Measurements from ENCODE around the gene EIF4E.
"Not testable (repeated sequence)": the region's sequence is repeated elsewhere in the genome, so short reads cannot be mapped to it uniquely, and the experiment has no call there.

The EIF4E gene

GRCh38 chr4:98935633-98936032, 6.7 kb upstream of the EIF4E start:
- TF ChIP-seq TAF1 (IDR thresholded peaks at IDR 0.05; ENCODE audit: low read depth, low read length) (no peak), PAX5 (IDR thresholded peaks at IDR 0.05; ENCODE audit: insufficient read depth, low read length, severe bottlenecking) (no peak), POLR2A (IDR thresholded peaks at IDR 0.05; ENCODE audit: low read depth, low read length) (no peak), POU2F2 (IDR thresholded peaks at IDR 0.05; ENCODE audit: low read depth, low read length) (no peak), POLR2AphosphoS5 (IDR thresholded peaks at IDR 0.05; ENCODE audit: low read depth, low read length) (no peak)
- FAIRE-seq, result no peak

DNA sequence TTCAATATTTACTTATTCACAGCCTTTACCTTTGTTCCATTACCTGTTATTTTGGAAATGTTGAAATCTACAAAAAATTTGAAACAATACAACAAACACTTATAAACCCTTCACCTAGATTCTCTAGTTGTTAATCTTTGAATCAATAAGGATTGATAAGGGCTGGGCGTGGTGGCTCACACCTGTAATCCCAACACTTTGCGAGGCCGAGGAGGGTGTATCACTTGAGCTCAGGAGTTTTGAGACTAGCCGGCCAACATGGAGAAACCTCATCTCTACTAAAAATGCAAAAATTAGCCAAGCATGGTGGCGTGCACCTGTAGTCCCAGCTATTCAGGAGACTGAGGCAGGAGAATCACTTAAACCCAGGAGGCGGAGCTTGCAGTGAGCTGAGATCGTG, 5.9 kb upstream of the EIF4E start:
- not testable (repeated sequence) for FAIRE-seq; DNase-seq (ENCODE audit: insufficient read length, low spot score)

More at GRCh38 chr4:98935633-98936032, 6.7 kb upstream of the EIF4E start:
- DNase-seq (ENCODE audit: insufficient read length, low spot score), result no peak

- DNase-seq (ENCODE audit: insufficient read length, low spot score) (no peak), FAIRE-seq (peak; percentile 52)
- no peak for TF ChIP-seq PAX5 (IDR thresholded peaks at IDR 0.05; ENCODE audit: insufficient read depth, low read length, severe bottlenecking)
- peak; percentile 42; the same call in 1 of the 2 replicates for TF ChIP-seq SPI1 (IDR thresholded peaks at IDR 0.05; ENCODE audit: low read depth, low read length)
Observed at GRCh38 chr4:98932539-98932938, 3.6 kb upstream of the EIF4E start.

DNA sequence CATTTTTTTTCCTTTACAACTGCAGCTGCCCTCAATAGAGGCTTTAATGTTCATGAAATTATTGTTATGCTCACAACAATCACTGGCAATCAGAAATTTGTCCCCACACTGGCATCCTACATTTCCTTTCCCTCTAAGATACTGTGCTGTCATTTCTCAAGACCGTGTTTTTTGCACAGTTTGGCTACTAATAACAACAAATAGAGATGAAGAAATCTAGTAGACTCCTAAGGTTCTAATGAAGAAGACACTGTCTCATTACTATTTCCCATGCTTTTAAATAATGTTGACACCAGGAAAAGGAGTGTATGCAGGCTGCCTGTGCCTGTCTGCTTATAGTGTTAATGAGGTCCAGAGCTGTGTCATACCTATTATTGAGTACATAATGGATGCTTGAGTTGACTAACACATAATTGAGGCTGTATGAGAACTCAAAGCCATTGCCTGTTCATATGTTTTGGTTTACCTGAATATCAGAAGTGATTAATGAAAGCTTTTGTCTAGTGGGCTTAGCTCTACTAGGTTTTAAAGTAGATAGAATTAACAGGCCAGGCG, 1.5 kb upstream of the EIF4E start:
- TF ChIP-seq SPI1 (IDR thresholded peaks at IDR 0.05; ENCODE audit: low read depth, low read length) (no peak), TAF1 (IDR thresholded peaks at IDR 0.05; ENCODE audit: low read depth, low read length) (no peak), POLR2A (IDR thresholded peaks at IDR 0.05; ENCODE audit: low read depth, low read length) (no peak), POU2F2 (IDR thresholded peaks at IDR 0.05; ENCODE audit: low read depth, low read length) (no peak), PAX5 (IDR thresholded peaks at IDR 0.05; ENCODE audit: insufficient read depth, low read length, severe bottlenecking) (no peak), POLR2AphosphoS5 (IDR thresholded peaks at IDR 0.05; ENCODE audit: low read depth, low read length) (no peak)
- no peak for FAIRE-seq
- no peak for DNase-seq (ENCODE audit: insufficient read length, low spot score)

GRCh38 chr4:98929341-98930267, 671 bp upstream of the EIF4E start:
- FAIRE-seq (peak; percentile 90), DNase-seq (ENCODE audit: insufficient read length, low spot score) (peak; percentile 26)
- TF ChIP-seq POLR2A (IDR thresholded peaks at IDR 0.05; ENCODE audit: low read depth, low read length), result peak; percentile 79
- TF ChIP-seq PAX5 (IDR thresholded peaks at IDR 0.05; ENCODE audit: insufficient read depth, low read length, severe bottlenecking), result no peak
- TF ChIP-seq POU2F2 (IDR thresholded peaks at IDR 0.05; ENCODE audit: low read depth, low read length), result 0 out of 2 replicates have a peak, but pooled peaks have one; percentile 64
- peak; percentile 75 for TF ChIP-seq POLR2AphosphoS5 (IDR thresholded peaks at IDR 0.05; ENCODE audit: low read depth, low read length)
- TF ChIP-seq SPI1 (IDR thresholded peaks at IDR 0.05; ENCODE audit: low read depth, low read length), result peak; percentile 64; the same call in 1 of the 2 replicates
- no peak; the same call in 1 of the 2 replicates for TF ChIP-seq TAF1 (IDR thresholded peaks at IDR 0.05; ENCODE audit: low read depth, low read length)

GRCh38 chr4:98928131-98928504, 815 bp downstream of the EIF4E start:
- DNase-seq (ENCODE audit: insufficient read length, low spot score) (peak; percentile 47), FAIRE-seq (peak; percentile 90)
- TF ChIP-seq POLR2A (IDR thresholded peaks at IDR 0.05; ENCODE audit: low read depth, low read length) (peak; percentile 89), TAF1 (IDR thresholded peaks at IDR 0.05; ENCODE audit: low read depth, low read length) (peak; percentile 64; the same call in 1 of the 2 replicates), SPI1 (IDR thresholded peaks at IDR 0.05; ENCODE audit: low read depth, low read length) (no peak), POLR2AphosphoS5 (IDR thresholded peaks at IDR 0.05; ENCODE audit: low read depth, low read length) (peak; percentile 76), POU2F2 (IDR thresholded peaks at IDR 0.05; ENCODE audit: low read depth, low read length) (no peak)

- FAIRE-seq; DNase-seq (ENCODE audit: insufficient read length, low spot score): not testable (repeated sequence)
Observed at GRCh38 chr4:98926257-98926656, 2.7 kb downstream of the EIF4E start.

GRCh38 chr4:98921292-98921691, 7.6 kb downstream of the EIF4E start:
- no peak for TF ChIP-seq POU2F2 (IDR thresholded peaks at IDR 0.05; ENCODE audit: low read depth, low read length)
- TF ChIP-seq PAX5 (IDR thresholded peaks at IDR 0.05; ENCODE audit: insufficient read depth, low read length, severe bottlenecking), result peak; percentile 66
- TF ChIP-seq SPI1 (IDR thresholded peaks at IDR 0.05; ENCODE audit: low read depth, low read length), result no peak
- TF ChIP-seq TAF1 (IDR thresholded peaks at IDR 0.05; ENCODE audit: low read depth, low read length), result no peak
- no peak for TF ChIP-seq POLR2A (IDR thresholded peaks at IDR 0.05; ENCODE audit: low read depth, low read length)
- no peak for TF ChIP-seq POLR2AphosphoS5 (IDR thresholded peaks at IDR 0.05; ENCODE audit: low read depth, low read length)
- no peak for FAIRE-seq

DNA sequence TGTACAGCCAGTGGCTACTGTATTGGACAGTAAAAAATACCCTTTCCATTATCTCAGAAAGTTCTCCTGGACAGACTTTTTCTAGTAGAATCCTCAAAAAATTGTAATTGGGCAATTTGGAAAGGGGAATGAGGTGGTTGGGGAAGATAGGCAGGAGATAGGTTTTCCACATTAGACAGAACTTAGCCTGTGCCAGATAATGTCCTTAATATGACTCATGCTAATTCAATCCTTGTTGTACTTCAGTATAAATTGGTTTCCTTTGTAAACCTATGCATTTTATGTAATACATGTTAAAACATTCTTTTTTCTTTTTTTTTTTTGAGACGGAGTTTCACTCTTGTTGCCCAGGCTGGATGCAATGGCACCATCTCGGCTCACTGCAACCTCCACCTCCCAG, 8.9 kb downstream of the EIF4E start:
- TF ChIP-seq POLR2A (IDR thresholded peaks at IDR 0.05; ENCODE audit: low read depth, low read length) (no peak), POU2F2 (IDR thresholded peaks at IDR 0.05; ENCODE audit: low read depth, low read length) (no peak), PAX5 (IDR thresholded peaks at IDR 0.05; ENCODE audit: insufficient read depth, low read length, severe bottlenecking) (no peak), SPI1 (IDR thresholded peaks at IDR 0.05; ENCODE audit: low read depth, low read length) (no peak), POLR2AphosphoS5 (IDR thresholded peaks at IDR 0.05; ENCODE audit: low read depth, low read length) (no peak), TAF1 (IDR thresholded peaks at IDR 0.05; ENCODE audit: low read depth, low read length) (no peak)
- no peak for DNase-seq (ENCODE audit: insufficient read length, low spot score)

More at GRCh38 chr4:98921292-98921691, 7.6 kb downstream of the EIF4E start:
- no peak for DNase-seq (ENCODE audit: insufficient read length, low spot score)

GRCh38 chr4:98910728-98911127, 18.2 kb downstream of the EIF4E start:
- FAIRE-seq; DNase-seq (ENCODE audit: insufficient read length, low spot score): not testable (repeated sequence)

More for the DNA sequence above, 8.9 kb downstream of the EIF4E start:
- FAIRE-seq, result no peak
